Right lung (tissue), 5 donors: Measurements from ENCODE around the gene FAM117B. TPM values are rescaled to one million over a fixed set of nuclear protein-coding genes. Genes with fewer than 3 reads are reported as not detected.

Experiments used
- DNase-seq, 2 donors: peaks; one replicate each; pipeline ENCODE4 v3.0.0-alpha.2; 2013
- polyA plus RNA-seq, 5 donors: library from polyadenylated mRNA; unstranded; fragments of 120-200 nt; gene quantifications; one replicate each; pipeline versions ENCODE4 v1.2.1 to v1.2.3, GENCODE V29; 2013; ENCODE audit warnings: inconsistent platforms in 1 of 5, low replicate concordance in 1 of 5; ENCODE audit not compliant: insufficient read length in 5 of 5, insufficient read depth in 1 of 5

The FAM117B gene
- polyA plus RNA-seq, 5 donors: 18.8 to 26.1 (median 23.0) TPM

- peak in 1 of 2 donors; percentile 23 for DNase-seq
Observed at GRCh38 chr2:202807431-202808138, 172.8 kb downstream of the FAM117B start.

- DNase-seq: no peak
Observed at GRCh38 chr2:202808754-202809153, 174.0 kb downstream of the FAM117B start.

- no peak for DNase-seq
Observed at GRCh38 chr2:202813387-202813786, 178.6 kb downstream of the FAM117B start.

GRCh38 chr2:202814226-202814625, 179.5 kb downstream of the FAM117B start:
- no peak for DNase-seq

- peak in 1 of 2 donors; percentile 8 for DNase-seq
Observed at GRCh38 chr2:202815548-202816360, 181.0 kb downstream of the FAM117B start.

- DNase-seq: no peak
Observed at GRCh38 chr2:202817771-202818170, 183.0 kb downstream of the FAM117B start.

- no peak for DNase-seq
Observed at GRCh38 chr2:202818321-202818720, 183.6 kb downstream of the FAM117B start.

Other genes with a start within 250 kb of the FAM117B start
- 10 to 100 TPM; 10.7 to 23.4 (median 21.1) TPM for gene ICA1L, start 236.8 kb downstream of the FAM117B start, polyA plus RNA-seq